NB4 (cell line): ENCODE results near the gene RBM33.

ENCODE experiments used
- DNase-seq: peaks from one replicate; pipeline ENCODE4 v3.0.0; 2010; ENCODE audit warnings: low read depth
- H3K4me3 ChIP-seq: one replicate; pipeline ENCODE4 v1.5.1; 2011; ENCODE audit warnings: mild to moderate bottlenecking, low read depth, low read length, moderate library complexity
- CTCF ChIP-seq: IDR thresholded peaks from one replicate; pipeline ENCODE4 v1.5.1; 2012; ENCODE audit warnings: low read depth, low read length
- MAX ChIP-seq: IDR thresholded peaks from 2 replicates; pipeline ENCODE4 v1.6.1; 2011; ENCODE audit warnings: low read depth, low read length
- MYC ChIP-seq: IDR thresholded peaks from 2 replicates; pipeline ENCODE4 v1.6.1; 2011; ENCODE audit warnings: low read depth, low read length
- POLR2A ChIP-seq: IDR thresholded peaks from 2 replicates; pipeline ENCODE4 v1.6.1; 2011; ENCODE audit warnings: mild to moderate bottlenecking; ENCODE audit not compliant: insufficient read length; ENCODE audit errors: extremely low read depth

RBM33 gene

GRCh38 chr7:155818154-155818819 lies 173.8 kb downstream of the RBM33 start:
- TF ChIP-seq MYC (no peak), POLR2A (no peak), CTCF (no peak), MAX (no peak)
- no peak overlapping the region for H3K4me3 ChIP-seq
- DNase-seq, result no peak

GRCh38 chr7:155818820-155819168 lies 174.3 kb downstream of the RBM33 start:
- no peak overlapping the region for H3K4me3 ChIP-seq
- TF ChIP-seq MAX (no peak), POLR2A (no peak), MYC (no peak), CTCF (no peak)
- no peak for DNase-seq

- TF ChIP-seq CTCF (no peak), MAX (no peak), POLR2A (no peak), MYC (no peak)
- no peak for DNase-seq
- no peak overlapping the region for H3K4me3 ChIP-seq
These were observed 174.7 kb downstream of the RBM33 start for GRCh38 chr7:155819186-155819585.

- DNase-seq, result no peak
These were observed 175.8 kb downstream of the RBM33 start for GRCh38 chr7:155820246-155820645.

GRCh38 chr7:155820788-155821187 lies 176.3 kb downstream of the RBM33 start:
- no peak overlapping the region for H3K4me3 ChIP-seq
- no peak for DNase-seq
- no peak for TF ChIP-seq MAX
- no peak for TF ChIP-seq POLR2A

More at GRCh38 chr7:155820246-155820645, 175.8 kb downstream of the RBM33 start:
- H3K4me3 ChIP-seq, result no peak overlapping the region
- no peak for TF ChIP-seq MAX
- no peak for TF ChIP-seq MYC
- no peak for TF ChIP-seq POLR2A
- no peak for TF ChIP-seq CTCF

- DNase-seq, result no peak
- TF ChIP-seq POLR2A (no peak), MAX (no peak), CTCF (no peak), MYC (no peak)
- no peak overlapping the region for H3K4me3 ChIP-seq
These were observed 177.4 kb downstream of the RBM33 start for GRCh38 chr7:155821851-155822250.
